HG03558 (cell line): Measurements from ENCODE around the gene UBE2A.

Source experiments
- ATAC-seq: cut with Tn5 transposase; IDR thresholded peaks from one replicate; pipeline ENCODE4 v1.9.1; 2021; ENCODE audit warnings: moderate number of reproducible peaks; ENCODE audit not compliant: unreplicated experiment; ENCODE audit errors: extremely low read depth

UBE2A gene

DNA sequence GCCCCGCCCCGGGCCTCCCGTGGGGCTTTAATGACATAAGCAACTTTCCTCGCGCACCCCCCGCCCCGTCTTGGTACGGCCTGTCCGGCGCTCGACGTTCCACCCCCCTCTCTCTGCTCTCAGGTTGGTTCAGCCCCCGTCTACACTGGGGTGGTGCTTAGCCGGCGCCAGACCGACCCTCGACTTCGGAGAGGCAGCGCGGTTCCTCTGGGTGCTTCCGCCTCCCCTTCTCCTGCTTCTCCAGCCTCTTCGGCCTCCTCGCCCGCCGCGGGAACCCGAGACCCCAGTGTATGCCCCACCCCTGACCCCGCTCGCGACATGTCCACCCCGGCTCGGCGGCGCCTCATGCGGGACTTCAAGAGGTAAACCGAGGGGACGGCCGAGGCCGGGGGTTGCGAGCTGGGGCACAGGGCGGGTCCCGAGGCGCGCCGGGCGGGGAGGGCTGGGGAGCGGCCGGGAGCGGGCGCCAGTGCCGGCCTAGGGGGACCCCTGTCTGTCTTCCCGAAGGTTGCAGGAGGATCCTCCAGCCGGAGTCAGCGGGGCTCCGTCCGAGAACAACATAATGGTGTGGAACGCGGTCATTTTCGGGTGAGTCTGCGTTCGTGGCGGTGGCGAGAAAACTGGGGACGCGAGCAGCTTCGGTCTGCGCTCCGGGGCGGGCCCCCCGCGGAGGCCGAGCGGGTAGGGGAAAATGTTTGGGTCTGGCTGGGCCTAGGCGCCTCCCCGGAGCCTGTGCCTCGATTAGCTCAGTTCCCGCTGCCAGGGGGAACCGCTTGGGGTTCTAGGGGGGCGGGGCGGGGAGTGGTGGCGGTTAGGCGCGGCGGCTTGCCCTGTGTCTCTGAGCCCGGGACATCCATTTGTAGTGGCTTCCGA, at the start of gene UBE2A:
UBE2A (plus strand) TSS at position 170 of the 873 bp plus-strand sequence; CDS start at position 319, 149 bp downstream.
- ATAC-seq: peak; percentile 41

DNA sequence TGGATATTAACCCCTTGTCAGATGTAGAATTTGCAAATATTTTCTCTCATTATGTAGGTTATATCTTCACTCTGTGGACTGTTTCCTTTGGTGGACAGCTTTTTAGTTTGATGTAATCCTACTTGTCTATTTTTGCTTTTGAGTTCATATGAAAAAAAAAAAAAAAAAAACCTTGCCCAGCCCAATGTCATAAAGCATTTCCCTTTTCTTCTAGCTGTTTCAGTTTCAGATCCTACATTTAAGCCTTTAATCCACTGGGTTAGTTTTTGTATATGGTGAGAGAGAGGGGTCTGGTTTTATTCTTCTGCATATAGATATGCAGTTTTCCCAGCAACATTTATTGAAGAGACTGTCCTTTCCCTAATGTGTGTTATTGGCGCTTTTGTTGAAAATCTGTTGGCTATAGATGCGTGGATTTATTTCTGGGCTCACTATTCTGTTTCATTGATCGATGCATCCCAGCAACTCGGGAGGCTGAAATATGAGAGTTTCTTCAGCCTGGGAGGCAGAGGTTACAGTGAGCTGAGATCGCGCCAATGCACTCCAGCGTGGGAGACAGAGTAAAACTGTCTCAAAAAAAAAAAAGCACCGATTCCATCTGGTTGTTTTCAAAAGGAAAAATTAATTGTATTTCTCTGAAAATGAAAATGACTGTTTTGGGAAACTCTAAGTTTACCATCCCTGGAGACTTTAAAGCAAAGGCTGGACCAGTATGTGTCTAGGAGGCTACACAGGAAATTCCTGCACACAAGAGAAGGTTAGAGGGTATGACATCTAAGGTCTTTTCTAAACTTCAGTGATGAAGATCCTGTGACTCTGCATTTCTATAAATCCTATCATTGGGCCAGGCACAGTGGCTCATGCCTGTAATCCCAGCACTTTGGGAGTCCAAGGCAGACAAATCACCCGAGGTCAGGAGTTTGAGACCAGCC, 44.8 kb upstream of the UBE2A start:
- ATAC-seq: no peak

DNA sequence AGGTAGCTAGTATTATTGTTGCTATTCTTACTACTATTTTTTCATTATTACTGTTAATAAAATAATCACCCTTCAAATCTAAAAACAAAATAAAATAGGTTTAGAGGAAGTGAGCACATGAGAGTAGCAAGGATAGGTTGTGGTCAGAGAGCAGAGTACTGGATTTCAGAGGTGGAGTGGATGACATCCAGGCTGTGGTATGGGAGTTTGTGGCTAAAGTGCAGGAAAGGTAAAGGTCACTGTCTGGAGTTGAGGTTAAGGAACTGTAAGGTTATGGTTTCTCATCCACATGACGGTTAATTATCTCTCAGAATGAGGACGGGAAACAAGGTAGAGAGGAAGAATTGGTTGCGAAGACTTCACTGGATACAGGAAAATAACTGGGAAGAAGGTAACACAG, 36.9 kb upstream of the UBE2A start:
- ATAC-seq: no peak

DNA sequence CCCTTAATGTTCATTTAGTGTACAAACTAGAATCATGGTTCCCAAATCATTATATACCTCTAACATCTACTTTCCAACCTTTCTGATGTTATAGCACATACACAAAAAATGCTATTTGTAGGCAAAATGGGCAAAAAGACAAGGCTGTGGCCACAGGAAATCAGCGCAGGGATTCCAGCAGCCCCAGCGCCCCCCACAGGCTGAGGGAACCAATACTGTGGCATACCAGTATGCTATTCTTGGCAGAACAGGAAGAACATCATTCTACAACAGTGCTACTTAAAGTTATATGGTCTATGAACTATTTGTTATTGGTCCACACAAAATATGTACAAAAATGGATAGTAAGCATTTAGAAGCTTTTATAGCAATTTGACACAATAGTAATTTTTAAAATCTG, 34.5 kb upstream of the UBE2A start:
- no peak for ATAC-seq

DNA sequence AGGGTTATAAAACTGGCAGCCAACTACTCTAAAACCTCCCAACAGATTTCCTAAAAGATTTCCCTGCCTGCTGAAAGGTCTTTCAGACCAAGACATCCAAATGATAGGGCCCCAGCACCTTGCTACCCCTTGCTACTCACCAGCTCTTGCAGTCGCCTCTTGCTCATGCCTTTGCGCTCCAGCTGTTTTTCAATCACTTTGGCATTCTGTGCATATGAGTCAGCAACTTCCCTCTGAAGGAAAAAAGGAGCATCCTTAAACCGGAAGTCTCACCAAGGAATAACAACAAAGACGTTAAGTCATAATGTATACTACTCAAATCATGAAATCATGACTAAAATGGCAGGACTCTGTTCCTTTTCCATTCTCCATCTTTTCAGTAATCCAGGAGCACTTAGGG, 33.2 kb upstream of the UBE2A start:
- ATAC-seq: no peak

DNA sequence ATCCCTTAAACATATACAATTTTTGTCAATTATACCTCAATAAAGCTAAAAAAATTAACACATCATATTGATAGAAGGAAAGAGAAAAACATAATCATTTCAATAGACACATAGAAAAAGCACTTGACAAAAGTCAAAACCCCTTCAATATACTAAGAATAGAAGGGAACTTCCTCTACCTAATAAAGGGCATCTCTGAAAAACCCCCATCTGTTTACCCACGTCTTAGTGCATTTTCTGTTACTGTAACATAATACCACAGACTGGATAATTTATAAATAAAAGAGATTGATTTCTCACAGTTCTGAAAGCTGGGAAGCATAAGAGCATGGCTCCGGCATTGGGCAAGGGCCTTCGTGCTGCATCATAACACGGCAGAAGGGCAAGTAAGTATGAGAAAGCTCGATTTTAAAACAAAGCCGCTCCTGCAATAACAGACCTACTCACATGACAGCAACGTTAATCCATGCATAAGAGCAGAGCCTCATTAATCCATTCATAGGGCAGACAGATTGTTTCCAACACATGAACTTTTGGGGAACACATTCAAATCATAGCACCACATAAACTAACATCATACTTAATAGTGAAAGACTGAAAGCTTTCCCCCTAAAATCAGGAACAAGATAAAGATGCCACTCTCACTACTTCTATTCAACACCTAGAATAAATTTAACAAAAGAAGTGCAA, 24.9 kb upstream of the UBE2A start:
- no peak for ATAC-seq

DNA sequence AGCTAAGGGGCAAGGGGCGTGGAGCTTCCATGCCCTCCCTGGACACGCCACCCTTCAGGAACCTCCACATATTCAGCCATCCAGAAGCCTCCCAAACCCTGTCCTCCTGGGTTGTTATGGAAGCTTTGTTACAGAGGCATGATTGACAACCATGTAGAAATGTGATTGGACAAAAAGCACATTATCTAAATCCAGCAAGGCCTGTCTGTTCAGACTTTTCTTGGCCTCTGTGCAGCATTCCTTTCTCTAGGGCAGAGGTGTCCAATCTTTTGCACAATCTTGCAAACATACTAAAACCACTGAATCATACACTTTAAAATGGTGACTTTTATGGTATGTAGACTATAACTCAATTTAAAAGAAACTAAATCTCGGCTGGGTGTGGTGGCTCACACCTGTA, 21.9 kb upstream of the UBE2A start:
- no peak for ATAC-seq

DNA sequence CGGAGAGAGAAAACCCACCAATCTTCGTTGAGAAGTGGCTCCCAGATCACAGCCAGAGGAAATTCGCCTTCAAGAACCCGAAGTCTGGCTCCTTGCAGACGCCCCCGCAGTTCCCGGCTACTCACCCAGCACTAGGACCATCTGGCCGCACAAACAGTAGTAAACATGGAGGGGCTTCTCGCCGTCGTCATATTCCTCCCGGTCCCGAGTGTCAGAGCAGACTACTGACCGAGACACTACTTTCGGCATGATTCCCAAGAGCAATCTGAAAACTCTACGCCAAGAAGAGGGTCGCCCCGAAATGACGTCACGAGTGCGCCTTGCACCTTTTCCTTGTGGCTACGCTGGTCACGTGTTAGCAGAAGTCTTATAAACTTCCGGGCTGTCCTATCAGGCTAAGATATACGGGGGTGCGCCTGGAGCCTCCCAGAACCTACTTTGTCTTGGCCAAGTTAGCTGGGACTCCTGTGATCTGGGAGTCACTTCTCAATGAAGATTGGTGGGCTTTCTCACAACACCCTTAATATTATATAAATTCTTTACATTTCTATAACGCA, 9.2 kb upstream of the UBE2A start, which contains the start of gene STEEP1:
STEEP1 (minus strand) TSS at position 303 of the 557 bp plus-strand sequence; CDS start at position 249, 54 bp downstream.
- peak; percentile 71 for ATAC-seq

DNA sequence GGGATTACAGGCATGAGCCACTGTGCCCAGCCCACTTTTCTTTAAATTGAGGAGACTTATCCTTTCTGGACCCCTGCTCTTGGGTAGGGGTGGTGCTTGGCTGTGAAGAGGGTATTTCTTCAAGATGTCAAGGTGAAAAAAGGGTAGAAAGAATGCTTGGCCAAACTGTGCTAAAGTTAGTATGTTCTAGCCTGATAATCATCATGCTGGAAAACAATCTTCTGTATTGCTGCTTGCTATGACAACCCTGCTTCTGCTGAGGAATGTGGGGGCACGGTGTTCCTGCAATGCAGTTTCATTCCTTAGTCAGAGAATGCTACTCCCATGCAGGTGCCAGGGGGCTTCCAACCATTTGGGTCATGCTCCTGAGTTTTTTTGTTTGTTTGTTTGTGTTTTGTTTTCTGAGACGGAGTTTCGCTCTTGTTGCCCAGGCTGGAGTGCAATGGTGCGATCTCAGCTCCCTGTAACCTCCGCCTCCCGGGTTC, 4.0 kb upstream of the UBE2A start:
- ATAC-seq: no peak

DNA sequence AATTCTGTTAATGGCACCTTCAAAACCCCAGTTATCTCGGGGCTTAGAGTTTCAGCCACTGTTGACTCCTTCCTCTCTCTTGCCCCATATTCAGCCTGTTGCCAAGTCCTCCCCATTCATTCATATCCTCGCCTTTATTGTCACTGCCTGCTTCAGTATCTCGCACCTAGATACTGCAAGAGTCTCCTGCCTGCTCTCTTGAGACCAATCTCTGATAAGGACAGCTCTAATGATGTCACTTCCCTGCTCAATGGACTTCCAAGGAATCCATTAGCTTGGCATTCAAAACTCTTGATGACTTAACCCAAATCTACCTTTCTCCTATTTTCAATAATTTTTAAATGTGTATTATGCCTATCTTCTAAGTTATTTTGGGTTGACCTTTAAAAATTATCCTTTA, 1.1 kb upstream of the UBE2A start:
- no peak for ATAC-seq

DNA sequence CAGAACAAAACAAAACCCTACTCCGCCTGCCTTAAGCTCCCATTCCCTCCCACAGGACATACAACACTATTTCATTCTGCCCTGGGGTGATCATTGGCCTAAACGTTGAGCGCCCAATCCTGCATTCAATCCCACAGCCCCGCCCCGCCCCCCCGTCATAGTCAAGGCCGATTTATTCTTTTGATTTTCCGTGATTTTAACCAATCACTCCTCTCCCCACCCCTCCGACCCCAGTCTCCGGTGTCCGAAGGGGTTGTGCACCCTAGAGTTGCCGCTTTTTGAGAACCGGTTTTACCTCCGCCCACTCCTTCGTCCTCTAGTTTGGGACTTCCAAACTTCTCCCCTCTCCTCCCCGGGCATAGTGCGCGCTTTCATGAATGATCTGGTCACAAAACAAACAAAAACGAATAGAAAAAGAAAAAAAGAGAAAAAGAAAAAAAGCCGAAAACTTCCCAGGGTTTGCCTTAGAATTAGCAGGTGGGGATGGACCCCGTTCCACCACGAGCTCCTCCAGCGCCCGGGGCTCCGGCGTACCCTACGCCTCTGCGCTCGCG, 446 bp upstream of the UBE2A start:
- ATAC-seq: peak; percentile 44

DNA sequence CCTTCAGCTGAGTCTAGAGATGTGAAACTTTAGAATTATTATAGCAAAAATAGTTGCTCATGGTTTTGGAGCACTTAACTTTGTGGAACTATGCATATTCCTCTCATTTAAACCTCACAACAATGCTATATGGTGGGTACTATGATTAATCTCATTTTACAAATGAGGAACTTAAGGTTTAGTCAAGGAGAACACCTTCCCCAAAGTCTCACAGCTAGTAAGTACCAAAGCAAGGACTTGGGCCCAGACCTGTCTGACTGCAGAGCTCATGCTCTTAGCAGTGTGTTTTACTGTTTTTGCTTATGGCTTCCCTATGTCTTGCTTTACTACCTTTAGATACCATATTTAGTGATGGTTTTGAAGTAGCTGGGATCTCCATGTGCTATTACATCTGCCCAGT, 5.1 kb downstream of the UBE2A start:
- no peak for ATAC-seq

DNA sequence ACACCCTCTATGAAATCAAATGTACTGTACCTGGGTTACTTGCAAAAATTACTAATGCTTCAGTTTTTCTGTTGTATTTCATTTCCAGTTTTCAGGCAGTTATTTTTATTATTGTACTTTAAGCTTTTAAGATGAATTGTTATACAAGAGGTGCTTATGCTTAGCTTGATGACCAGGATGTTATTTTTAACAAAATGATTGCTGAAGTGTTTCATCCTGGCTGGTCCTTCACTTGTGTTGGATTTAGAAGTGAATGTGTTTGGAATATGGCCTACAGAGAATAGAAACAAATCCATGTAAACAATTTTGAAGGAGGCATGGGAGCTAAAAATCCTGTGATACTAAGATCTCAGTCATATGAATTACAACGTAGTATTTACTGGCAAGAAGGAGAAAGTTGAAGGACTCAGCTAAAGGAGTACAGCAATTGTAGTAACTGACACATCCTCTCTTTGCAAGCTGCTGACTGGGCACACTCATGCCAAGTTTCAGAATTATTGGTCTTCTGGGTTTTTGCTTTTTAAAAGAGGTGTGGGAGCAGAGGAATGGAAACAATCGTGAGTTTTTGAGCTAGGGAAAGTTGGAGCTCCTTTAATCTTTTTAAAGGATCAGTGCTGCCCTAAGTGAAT, 9.2 kb downstream of the UBE2A start:
- no peak for ATAC-seq

DNA sequence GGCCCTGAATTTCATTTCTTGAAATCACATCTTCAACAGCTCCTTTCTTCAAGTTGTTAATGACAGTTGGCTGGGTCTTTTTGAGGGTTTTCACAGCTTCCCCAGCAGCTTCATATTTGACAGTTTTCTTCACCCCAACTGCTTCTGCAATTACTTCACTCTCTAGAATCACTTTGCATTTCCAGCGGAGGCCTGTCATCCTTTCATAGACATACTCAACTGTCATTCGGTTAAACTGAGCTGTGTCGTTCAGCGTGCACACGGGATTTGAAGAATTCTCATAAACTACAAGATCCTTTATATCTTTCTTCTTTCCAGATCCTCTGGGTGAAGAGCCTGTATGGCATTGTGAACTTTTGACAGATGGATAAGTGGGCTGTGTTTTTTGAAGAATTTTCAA, 15.4 kb downstream of the UBE2A start:
- ATAC-seq: no peak

DNA sequence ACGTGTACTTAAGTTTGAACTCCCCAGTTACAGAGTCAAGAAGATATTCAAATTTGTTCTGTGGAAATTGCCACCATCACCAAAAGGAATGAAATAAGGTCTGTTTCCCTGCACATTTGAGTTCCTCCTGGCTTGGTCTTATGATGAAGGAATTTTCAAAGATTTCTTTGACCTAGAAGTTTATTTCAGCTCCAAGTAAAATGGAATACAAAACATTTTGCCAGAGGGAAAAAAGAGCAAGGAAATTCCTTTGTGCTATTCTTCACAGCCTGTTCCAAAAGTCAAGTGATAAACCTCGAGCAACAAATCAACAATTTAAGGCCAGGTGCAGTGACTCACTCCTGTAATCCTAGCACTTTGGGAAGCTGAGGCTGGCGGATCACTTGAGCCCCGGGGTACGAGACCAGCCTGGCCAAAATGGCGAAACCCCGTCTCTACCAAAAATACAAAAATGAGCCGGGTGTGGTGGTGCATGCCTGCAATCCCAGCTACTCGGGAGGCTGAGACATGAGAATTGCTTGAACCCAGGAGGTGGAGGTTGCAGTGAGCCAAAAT, 28.4 kb downstream of the UBE2A start:
- ATAC-seq: no peak

DNA sequence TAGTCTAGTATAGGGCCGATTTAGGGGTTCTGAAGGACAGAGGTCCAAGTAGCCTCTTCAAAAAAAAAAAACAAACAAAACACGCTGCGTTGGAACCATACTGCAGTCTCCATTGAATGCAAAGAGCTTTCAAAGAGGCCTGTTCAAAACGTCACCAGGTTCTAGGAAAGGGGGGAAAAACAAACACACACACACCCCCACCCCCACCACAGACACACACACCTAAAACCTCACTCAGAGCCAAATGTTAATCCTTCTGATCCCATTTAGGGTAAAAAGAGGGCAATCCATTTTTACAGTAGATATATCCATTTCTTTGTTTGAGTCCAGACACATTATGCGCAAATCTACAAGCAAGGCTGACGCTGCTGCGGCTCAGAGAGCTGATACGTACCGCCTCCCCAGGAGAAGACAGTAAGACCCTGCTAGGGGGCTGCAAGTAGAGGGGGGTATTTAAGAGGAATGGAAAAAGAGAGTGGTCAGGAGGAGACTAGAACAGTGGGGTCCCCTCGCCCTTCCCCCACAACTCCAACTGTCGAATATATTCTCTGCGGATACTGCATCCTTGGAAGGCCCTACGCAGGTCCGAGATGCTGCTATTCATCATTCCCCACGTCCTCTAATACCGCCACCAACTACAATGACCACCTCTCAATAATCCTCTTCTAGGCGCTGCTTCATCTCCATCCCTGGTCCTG, 30.6 kb downstream of the UBE2A start:
- ATAC-seq: no peak

DNA sequence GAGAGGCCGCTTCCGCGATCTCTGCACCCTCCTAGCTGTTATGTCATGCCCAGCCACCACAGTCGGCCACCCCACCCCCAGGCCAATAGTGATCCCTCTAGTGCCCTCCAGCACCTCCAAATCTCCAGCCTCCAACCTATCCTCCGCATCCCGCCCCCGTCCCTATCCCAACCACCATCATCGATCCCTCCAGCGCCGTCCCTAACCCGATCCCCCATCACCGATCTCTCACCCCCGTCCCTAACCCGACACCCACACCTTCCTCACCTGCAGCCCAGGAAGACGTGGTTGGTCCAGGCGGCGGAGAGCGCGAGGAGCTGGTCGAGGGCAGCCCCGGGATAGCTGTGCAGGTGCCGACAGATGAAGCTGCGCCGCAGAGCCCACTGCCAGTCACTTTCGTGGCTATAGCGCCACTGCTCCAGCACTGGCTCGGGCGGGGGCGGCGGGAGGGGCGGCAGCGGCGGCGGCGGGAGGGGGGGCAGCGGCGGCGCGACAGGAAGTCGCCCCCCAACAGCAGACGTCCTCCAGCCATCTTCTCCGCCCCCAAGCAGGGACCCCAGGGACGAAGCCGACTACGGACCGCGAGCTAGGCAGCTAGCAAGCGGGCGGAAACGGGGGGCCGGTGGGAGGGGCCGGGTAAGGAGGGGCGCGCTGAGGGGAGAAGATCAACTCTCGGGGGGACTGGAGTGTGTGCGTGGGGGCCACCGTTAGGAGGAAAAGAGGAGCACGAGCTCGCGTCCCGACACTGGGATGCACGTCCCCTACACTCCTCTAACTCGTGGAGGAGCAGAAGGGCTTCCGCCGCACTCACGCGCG, 31.3 kb downstream of the UBE2A start:
- ATAC-seq: no peak
